Measurements from ENCODE around the gene GPT2.

GRCh38 chr16:46972429-46973206 is 88.5 kb downstream of the GPT2 start:
- TF ChIP-seq POLR2A (IDR thresholded peaks at IDR 0.05): no peak
- TF ChIP-seq CTCF (IDR thresholded peaks at IDR 0.05): no peak

Data from right lobe of liver (tissue), 4 donors.